Panc1 (cell line): ENCODE data around the gene OASL. TPM values are rescaled to one million over a fixed set of nuclear protein-coding genes. Genes with fewer than 3 reads are reported as not detected.

Experiments
- ATAC-seq: fragments of 200-7000 bp; cut with Tn5 transposase; 2 replicates; pipeline ENCODE4 v1.9.1; 2020; ENCODE audit warnings: mild to moderate bottlenecking, moderate library complexity
- BruUV-seq: library from RNA; stranded (reverse); fragments of 400-500 nt; replicated peaks from 2 replicates; lab custom pipeline; 2021; lab: Mats Ljungman, UMichigan
- CTCF ChIA-PET: fragments of 300-600 bp; sonication (Branson Sonifier 250); formaldehyde crosslinking; loops from one replicate; lab custom pipeline; 2022; ENCODE audit warnings: antibody characterized with exemption; lab: Charles Lee
- POLR2A ChIA-PET: fragments of 300-600 bp; sonication (Branson Sonifier 250); formaldehyde crosslinking; loops from one replicate; lab custom pipeline; 2022; ENCODE audit warnings: antibody characterized with exemption; lab: Charles Lee
- DNase-seq: peaks from one replicate; pipeline ENCODE4 v3.0.0-alpha.2; 2010; ENCODE audit warnings: low read depth, low spot score
- H3K27ac ChIP-seq: 2 replicates; pipeline ENCODE4 v1.5.1; 2011; ENCODE audit warnings: mild to moderate bottlenecking, low read length, inconsistent platforms
- H3K27me3 ChIP-seq: fragments of 200-500 bp; sonication (Bioruptor generic); 2 replicates; pipeline ENCODE4 v1.6.0; 2014; ENCODE audit warnings: low read length, inconsistent platforms; ENCODE audit not compliant: control insufficient read depth, insufficient read depth
- H3K36me3 ChIP-seq: fragments of 200-500 bp; sonication (Bioruptor generic); 2 replicates; pipeline ENCODE4 v1.5.1; 2014; ENCODE audit warnings: inconsistent platforms, mild to moderate bottlenecking, low read length, moderate library complexity; ENCODE audit not compliant: control insufficient read depth, insufficient read depth
- H3K4me1 ChIP-seq: 2 replicates; pipeline ENCODE4 v1.5.1; 2011; ENCODE audit warnings: inconsistent platforms, mild to moderate bottlenecking, low read length, moderate library complexity; ENCODE audit not compliant: control insufficient read depth, insufficient read depth
- H3K4me3 ChIP-seq, 2 experiments: 2 replicates each; pipeline ENCODE4 v1.5.1; 2011 to 2012; ENCODE audit warnings: low read depth in 2 of 2, low read length in 2 of 2, mild to moderate bottlenecking in 2 of 2, inconsistent platforms in 1 of 2, moderate library complexity in 1 of 2
- H3K9me3 ChIP-seq: fragments of 200-500 bp; sonication (Bioruptor generic); 2 replicates; pipeline ENCODE4 v1.5.1; 2014; ENCODE audit warnings: low read depth, mild to moderate bottlenecking, inconsistent platforms, low read length, moderate library complexity; ENCODE audit not compliant: control insufficient read depth, insufficient read depth
- CTCF ChIP-seq: fragments of 450-650 bp; IDR thresholded peaks from 2 replicates; pipeline ENCODE4 v1.5.1; 2017; ENCODE audit warnings: mild to moderate bottlenecking
- POLR2AphosphoS5 ChIP-seq: IDR thresholded peaks from 2 replicates; pipeline ENCODE4 v1.6.1; 2012; ENCODE audit warnings: mild to moderate bottlenecking, low read depth, low read length, moderate library complexity
- REST ChIP-seq, 2 experiments: IDR thresholded peaks; 2 replicates each; pipeline ENCODE4 v1.6.1; 2011 to 2012; ENCODE audit warnings: low read depth in 2 of 2, control low read depth in 1 of 2, low read length in 1 of 2, mild to moderate bottlenecking in 1 of 2, moderate library complexity in 1 of 2; ENCODE audit not compliant: insufficient read depth in 1 of 2
- SIN3A ChIP-seq: IDR thresholded peaks from 2 replicates; pipeline ENCODE4 v1.6.1; 2012; ENCODE audit warnings: low read depth, mild to moderate bottlenecking, low read length, moderate library complexity, borderline replicate concordance; ENCODE audit not compliant: insufficient read depth
- TCF7L2 ChIP-seq: IDR thresholded peaks from 2 replicates; pipeline ENCODE4 v1.6.1; 2011; ENCODE audit warnings: mild to moderate bottlenecking, low read depth, low read length, inconsistent platforms
- in situ Hi-C: cut with HindIII; loops from 2 replicates; pipeline ENCODE4 v1.10.0; 2016; ENCODE audit warnings: low sequenced_read_pairs, low pct_unique_long_range_greater_than_20kb
- intact Hi-C: fragments of 100-400 bp; cut with micrococcal nuclease; formaldehyde crosslinking; loops from one replicate; pipeline ENCODE4 v1.10.0; 2022; ENCODE audit not compliant: unreplicated experiment
- total RNA-seq: library from RNA; stranded (reverse); gene quantifications from one replicate; pipeline ENCODE4 v1.2.1, GENCODE V29; 2021; ENCODE audit not compliant: unreplicated experiment

The OASL gene
- total RNA-seq, 1 experiment from 2014 or later: 21.1 TPM

- ATAC-seq: no peak
- intact Hi-C loops: no loop called here
- Histone ChIP-seq H3K4me3 (no peak overlapping the region), H3K27me3 (no peaks in the 10 kb centered on the region), H3K36me3 (no peaks in the 10 kb centered on the region), H3K9me3 (no peaks in the 10 kb centered on the region), H3K4me1 (no peaks in the 10 kb centered on the region), H3K27ac (no peak overlapping the region)
- BruUV-seq: no TSS peak
- in situ Hi-C loops: no loop called here
- no peak for DNase-seq
- CTCF ChIA-PET: no interaction called here
- TF ChIP-seq TCF7L2: no peak
- no peak for TF ChIP-seq POLR2AphosphoS5
- TF ChIP-seq CTCF: no peak
- TF ChIP-seq SIN3A: no peak
- TF ChIP-seq REST (IDR thresholded peaks at IDR 0.05; ENCODE audit: insufficient read depth in 1 of 2, low read depth in 2 of 2, low read length in 1 of 2): no peak
- POLR2A ChIA-PET: interaction anchor here (0.7 kb wide), 1 partner anchor 199 kb away, joined by 5 read pairs; no protein-coding TSS in a partner anchor
Observed at GRCh38 chr12:120998435-120998834, 40.6 kb downstream of the OASL start.

- BruUV-seq: no TSS peak
- intact Hi-C loops: no loop called here
- ChIA-PET POLR2A (interaction anchor here (0.5 kb wide), 1 partner anchor 361 kb away, joined by 4 read pairs; no protein-coding TSS in a partner anchor), CTCF (interaction anchor here (0.8 kb wide), 1 partner anchor 11 kb away, joined by 3 read pairs; no protein-coding TSS in a partner anchor)
- no peak for DNase-seq
- no peaks in the 10 kb centered on the region for H3K36me3 ChIP-seq
- no peaks in the 10 kb centered on the region for H3K27me3 ChIP-seq
- no peak overlapping the region for H3K27ac ChIP-seq
- ATAC-seq: no peak
- no peak overlapping the region for H3K4me3 ChIP-seq
- H3K4me1 ChIP-seq: no peaks in the 10 kb centered on the region
- TF ChIP-seq SIN3A (no peak), CTCF (no peak), REST (IDR thresholded peaks at IDR 0.05; ENCODE audit: insufficient read depth in 1 of 2, low read depth in 2 of 2, low read length in 1 of 2) (no peak), TCF7L2 (no peak), POLR2AphosphoS5 (no peak)
- in situ Hi-C loops: no loop called here
- no peaks in the 10 kb centered on the region for H3K9me3 ChIP-seq
Observed at GRCh38 chr12:120997448-120997847, 41.6 kb downstream of the OASL start.
